Right ventricle myocardium inferior (tissue), 1 donor: ENCODE data around the gene FILIP1. TPM values are rescaled to one million over a fixed set of nuclear protein-coding genes. Genes with fewer than 3 reads are reported as not detected.

Experiments used
- ATAC-seq: fragments of 200-7000 bp; cut with Tn5 transposase; one replicate; pipeline ENCODE4 v1.9.1; 2020; ENCODE audit warnings: mild to moderate bottlenecking, moderate library complexity
- DNase-seq: peaks from one replicate; pipeline ENCODE4 v3.0.0; 2021; ENCODE audit errors: missing footprints
- intact Hi-C: fragments of 100-400 bp; cut with DNase I; formaldehyde crosslinking; loops from one replicate; pipeline ENCODE4 v1.11.0; 2022
- total RNA-seq: library from RNA; stranded (reverse); fragmentation: NEBNext Ultra II Directional; extraction: Animal tissue kit (Norgen Biotek cat#: 25700); gene quantifications from one replicate; pipeline ENCODE4 v1.2.1, GENCODE V29; 2021
- donor health status: DM: no; HTN: yes; CAD: no; lungs with severe emphysema.

The FILIP1 gene
- total RNA-seq, 1 donor from 2014 or later = 149 TPM

- intact Hi-C loops = no loop called here
- ATAC-seq (no peak), DNase-seq (no peak)
Measured at GRCh38 chr6:75326557-75327258, 166.9 kb downstream of the FILIP1 start.

- ATAC-seq (no peak), DNase-seq (no peak)
Measured at GRCh38 chr6:75318900-75319299, 174.7 kb downstream of the FILIP1 start.

GRCh38 chr6:75317503-75318206 lies 175.9 kb downstream of the FILIP1 start:
- DNase-seq (no peak), ATAC-seq (peak; percentile 55)
- intact Hi-C loops = no loop called here

More at GRCh38 chr6:75318900-75319299, 174.7 kb downstream of the FILIP1 start:
- intact Hi-C loops = no loop called here

- DNase-seq (no peak), ATAC-seq (no peak)
- intact Hi-C loops = no loop called here
Measured at GRCh38 chr6:75315978-75316377, 177.6 kb downstream of the FILIP1 start.

GRCh38 chr6:75308250-75308988 lies 185.2 kb downstream of the FILIP1 start:
- DNase-seq = no peak
- intact Hi-C loops = no loop called here
- ATAC-seq = no peak

GRCh38 chr6:75307364-75308004 lies 186.1 kb downstream of the FILIP1 start:
- ATAC-seq (no peak), DNase-seq (no peak)
- intact Hi-C loops = no loop called here

- intact Hi-C loops = no loop called here
- ATAC-seq = no peak
- no peak for DNase-seq
Measured at GRCh38 chr6:75306064-75306463, 187.5 kb downstream of the FILIP1 start.

GRCh38 chr6:75305573-75305972 lies 188.0 kb downstream of the FILIP1 start:
- no peak for ATAC-seq

GRCh38 chr6:75302280-75302679 lies 191.3 kb downstream of the FILIP1 start:
- no peak for DNase-seq
- intact Hi-C loops = no loop called here
- no peak for ATAC-seq

More at GRCh38 chr6:75305573-75305972, 188.0 kb downstream of the FILIP1 start:
- intact Hi-C loops = no loop called here
- no peak for DNase-seq

- intact Hi-C loops = no loop called here
- DNase-seq (no peak), ATAC-seq (no peak)
Measured at GRCh38 chr6:75301537-75301936, 192.1 kb downstream of the FILIP1 start.

GRCh38 chr6:75301088-75301487 lies 192.5 kb downstream of the FILIP1 start:
- ATAC-seq (no peak), DNase-seq (no peak)
- intact Hi-C loops = no loop called here

- DNase-seq (no peak), ATAC-seq (no peak)
- intact Hi-C loops = no loop called here
Measured at GRCh38 chr6:75300531-75300855, 193.1 kb downstream of the FILIP1 start.

- DNase-seq (no peak), ATAC-seq (peak; percentile 45)
- intact Hi-C loops = no loop called here
Measured at GRCh38 chr6:75299801-75300530, 193.6 kb downstream of the FILIP1 start.

- ATAC-seq = no peak
- DNase-seq = no peak
- intact Hi-C loops = loop anchor here (2.0 kb wide), 1 partner anchor 230 kb away; no protein-coding TSS in a partner anchor
Measured at GRCh38 chr6:75296811-75297779, 196.5 kb downstream of the FILIP1 start.

GRCh38 chr6:75292555-75292954 lies 201.0 kb downstream of the FILIP1 start:
- intact Hi-C loops = no loop called here
- ATAC-seq = no peak
- DNase-seq = no peak

- intact Hi-C loops = no loop called here
- ATAC-seq (no peak), DNase-seq (no peak)
Measured at GRCh38 chr6:75291744-75292143, 201.9 kb downstream of the FILIP1 start.

- intact Hi-C loops = no loop called here
- no peak for ATAC-seq
Measured at GRCh38 chr6:75291331-75291730, 202.3 kb downstream of the FILIP1 start.

More at GRCh38 chr6:75291331-75291730, 202.3 kb downstream of the FILIP1 start:
- no peak for DNase-seq
